GM10847 (cell line): ENCODE measurements around the gene DNAAF2.

Experiments used
- POLR2A ChIP-seq: IDR thresholded peaks from 2 replicates; pipeline ENCODE4 v1.6.1; 2011; ENCODE audit not compliant: insufficient read length; ENCODE audit errors: extremely low read depth

Gene DNAAF2

DNA sequence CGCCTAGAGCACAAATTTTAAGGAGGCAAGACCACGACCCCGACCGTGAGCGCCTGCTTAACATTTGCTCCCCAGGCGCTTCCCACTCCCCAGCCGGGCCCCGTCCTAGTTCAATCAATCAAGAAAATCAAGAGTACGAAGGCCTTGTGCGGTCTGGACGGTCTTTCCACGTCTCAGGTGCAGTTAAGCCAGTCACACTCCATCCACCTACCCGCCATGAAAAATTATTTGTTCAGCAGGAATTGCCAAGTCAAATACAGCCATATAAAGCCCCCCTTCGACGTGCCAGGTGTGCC, 36.9 kb downstream of the DNAAF2 start:
- no peak for TF ChIP-seq POLR2A

GRCh38 chr14:49594347-49595091, 40.5 kb downstream of the DNAAF2 start:
- no peak for TF ChIP-seq POLR2A

- no peak for TF ChIP-seq POLR2A
These were observed 42.0 kb downstream of the DNAAF2 start for GRCh38 chr14:49593016-49593415.

DNA sequence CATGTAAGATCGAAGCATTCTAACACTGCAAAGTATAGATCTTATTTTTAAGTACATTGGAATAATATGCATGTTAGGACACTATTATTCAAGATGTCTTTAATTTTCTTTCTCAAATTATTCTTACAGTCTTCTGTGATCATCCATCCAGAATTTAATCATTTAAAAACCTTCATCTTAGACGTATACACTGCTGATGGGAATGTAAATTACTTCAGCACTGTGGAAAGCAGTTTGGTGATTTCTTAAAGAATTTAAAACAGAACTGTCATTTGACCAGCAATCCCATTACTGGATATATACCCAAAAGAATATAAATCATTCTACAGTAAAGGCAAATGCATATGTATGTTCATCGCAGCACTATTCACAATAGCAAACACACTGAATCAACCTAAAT, 45.7 kb downstream of the DNAAF2 start:
- TF ChIP-seq POLR2A: no peak

- TF ChIP-seq POLR2A: no peak
These were observed 48.2 kb downstream of the DNAAF2 start for GRCh38 chr14:49586673-49587460.

DNA sequence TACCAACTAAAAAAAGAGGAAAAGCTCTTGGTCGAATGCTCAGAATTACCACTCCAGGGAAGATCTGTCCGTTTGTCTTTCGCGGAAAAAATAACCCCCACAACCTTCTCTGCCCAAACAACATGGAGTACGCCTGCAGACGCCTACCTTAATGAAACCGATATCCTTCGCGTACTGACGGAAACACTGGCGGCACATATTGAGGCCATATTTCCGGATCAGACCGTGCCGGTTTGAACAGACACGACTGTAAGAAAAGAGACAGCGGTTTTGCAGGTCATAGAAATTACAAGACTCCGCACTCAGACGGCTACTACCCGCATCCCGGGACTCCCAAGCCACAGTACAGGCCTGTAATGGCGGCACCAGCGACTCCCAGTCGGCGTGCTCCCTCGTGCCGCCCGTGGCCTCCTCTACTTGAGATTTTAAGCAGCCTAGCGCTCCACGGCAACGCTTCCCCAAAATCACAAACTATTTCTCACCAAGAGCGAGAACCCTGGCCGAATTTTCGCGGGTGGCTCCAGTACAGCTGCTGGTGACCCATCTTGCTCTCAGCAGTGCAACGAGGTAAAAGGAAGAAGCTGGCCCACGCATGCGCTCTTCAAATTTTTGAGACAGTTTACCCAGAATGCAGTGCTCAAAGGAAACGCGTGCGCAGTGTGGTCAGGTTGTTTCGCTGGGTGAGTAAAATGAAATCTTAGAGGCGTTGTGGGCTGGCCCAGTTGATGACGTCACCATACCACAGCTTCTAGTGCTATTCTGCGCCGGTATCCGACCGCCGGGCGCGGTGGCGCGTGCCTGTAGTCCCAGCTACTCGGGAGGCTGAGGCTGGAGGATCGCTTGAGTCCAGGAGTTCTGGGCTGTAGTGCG, 49.0 kb downstream of the DNAAF2 start, which contains the start of gene RPS29:
Gene RPS29, minus strand, starts transcription at position 578 of the 870 bp plus-strand sequence. Its CDS starts 34 bp downstream, at position 544.
- peak; percentile 83 for TF ChIP-seq POLR2A

- no peak for TF ChIP-seq POLR2A
These were observed 51.0 kb downstream of the DNAAF2 start for GRCh38 chr14:49584058-49584457.

DNA sequence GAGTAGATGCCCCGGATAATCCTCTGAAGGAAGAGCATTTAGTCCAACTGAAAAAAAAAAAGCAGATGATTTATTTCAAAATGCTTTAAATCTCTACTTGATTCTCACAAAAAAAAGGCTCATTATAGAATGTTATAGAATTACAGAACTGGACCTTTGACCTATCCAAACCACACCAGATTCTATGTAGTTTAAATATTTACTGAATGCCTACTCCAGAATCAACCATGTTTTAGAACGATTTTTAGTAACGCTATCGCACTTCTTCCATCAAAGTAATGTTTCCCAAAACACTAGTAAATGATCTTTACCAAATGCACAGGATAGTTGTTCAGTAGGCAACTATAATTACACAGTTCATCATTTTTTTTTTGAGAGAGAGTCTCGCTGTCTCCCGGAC, 51.4 kb downstream of the DNAAF2 start:
- TF ChIP-seq POLR2A: no peak

DNA sequence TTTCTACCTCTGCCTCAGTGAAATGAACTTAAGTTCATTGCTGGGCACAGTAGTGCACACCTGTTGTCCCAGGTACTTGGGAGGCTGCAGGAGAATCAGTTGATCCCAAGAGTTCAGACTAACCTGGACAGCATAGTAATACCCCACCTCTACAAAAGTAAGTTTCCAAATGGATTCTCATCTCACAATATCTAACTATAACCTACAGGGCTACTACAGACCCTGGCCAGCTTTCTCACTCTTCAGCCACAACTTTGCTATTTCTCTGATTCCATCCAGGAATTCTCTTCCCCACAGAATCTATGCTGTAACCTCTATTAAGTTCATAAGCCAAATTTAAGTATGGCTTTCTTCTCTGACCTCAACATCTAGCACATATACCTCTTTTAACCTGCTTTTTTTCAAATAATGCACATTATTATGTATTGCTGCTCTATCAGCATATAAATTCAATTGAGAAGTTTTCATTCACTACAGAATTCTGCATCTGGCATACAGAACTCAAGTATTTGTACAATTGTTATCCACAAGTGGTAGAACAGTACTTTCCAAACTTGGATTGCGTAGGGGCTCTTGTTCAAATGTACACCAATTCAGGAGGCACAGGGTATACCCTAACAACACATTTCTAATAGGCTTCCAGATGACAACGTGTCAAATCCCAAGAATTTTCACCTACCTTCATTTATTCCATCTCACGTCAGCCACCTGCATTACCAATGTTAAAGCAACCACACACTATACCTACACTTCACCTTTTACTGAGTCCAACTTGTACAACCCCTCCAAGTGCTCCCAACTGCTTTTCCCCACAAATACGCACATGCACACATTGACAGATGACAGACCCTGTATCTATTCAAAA, 52.7 kb downstream of the DNAAF2 start:
- TF ChIP-seq POLR2A: no peak

GRCh38 chr14:49581209-49582112, 53.6 kb downstream of the DNAAF2 start:
- no peak for TF ChIP-seq POLR2A

GRCh38 chr14:49579841-49580240, 55.2 kb downstream of the DNAAF2 start:
- no peak for TF ChIP-seq POLR2A

GRCh38 chr14:49578141-49578540, 56.9 kb downstream of the DNAAF2 start:
- TF ChIP-seq POLR2A: no peak
